SK-N-SH (cell line): ENCODE results near the gene ARL11. TPM values are rescaled to one million over a fixed set of nuclear protein-coding genes. Genes with fewer than 3 reads are reported as not detected.

ENCODE experiments used
- CTCF ChIA-PET: fragments of 300-600, 350-600 bp; formaldehyde crosslinking; extraction: SDS; loops from one replicate; lab custom pipeline; 2021; lab: Yijun Ruan, JAX
- POLR2A ChIA-PET: fragments of 350-600 bp; sonication (Branson Sonifier 250); formaldehyde crosslinking; extraction: SDS; loops from one replicate; lab custom pipeline; 2020; ENCODE audit warnings: antibody characterized with exemption, inconsistent platforms; lab: Yijun Ruan, JAX
- DNase-seq: peaks from one replicate; pipeline ENCODE4 v3.0.0; 2012
- H2AFZ ChIP-seq: fragments of 200-600 bp; sonication (generic); 2 replicates; pipeline ENCODE4 v1.8.1; 2016; ENCODE audit warnings: antibody characterized with exemption, mild to moderate bottlenecking, low read depth
- H3F3A ChIP-seq: fragments of 200-600 bp; sonication (generic); replicated peaks from 2 replicates; pipeline ENCODE3; 2016; ENCODE audit warnings: antibody characterized with exemption, mild to moderate bottlenecking; ENCODE audit not compliant: insufficient read depth
- H3K27ac ChIP-seq, 2 experiments: fragments of 200-500 bp in 1 of 2; fragments of 200-600 bp in 1 of 2; sonication (Bioruptor generic) in 1 of 2; sonication (generic), shearing (Covaris generic) in 1 of 2; 2 replicates each; pipeline versions ENCODE4 v1.5.1 to v1.6.1; 2014 to 2016; ENCODE audit warnings: low read depth in 2 of 2, inconsistent platforms in 1 of 2, low read length in 1 of 2, mild to moderate bottlenecking in 1 of 2, mixed read lengths in 1 of 2
- H3K27me3 ChIP-seq: fragments of 200-600 bp; sonication (generic), shearing (Covaris generic); 2 replicates; pipeline ENCODE4 v1.6.1; 2016; ENCODE audit warnings: mixed run types; ENCODE audit not compliant: insufficient read depth
- H3K36me3 ChIP-seq, 2 experiments: fragments of 200-500 bp in 1 of 2; fragments of 200-600 bp in 1 of 2; sonication (Bioruptor generic) in 1 of 2; sonication (generic) in 1 of 2; replicated peaks in 1 of 2; 2 replicates each; pipeline versions ENCODE3 to v1.5.1; 2014 to 2016; ENCODE audit warnings: low read length in 1 of 2, mild to moderate bottlenecking in 1 of 2; ENCODE audit not compliant: insufficient read depth in 2 of 2, control insufficient read depth in 1 of 2
- H3K4me1 ChIP-seq, 2 experiments: fragments of 200-500 bp in 1 of 2; fragments of 200-600 bp in 1 of 2; sonication (Bioruptor generic) in 1 of 2; sonication (generic), shearing (Covaris generic) in 1 of 2; 2 replicates each; pipeline versions ENCODE4 v1.5.1 to v1.6.1; 2014 to 2016; ENCODE audit warnings: low read depth in 1 of 2, low read length in 1 of 2, mixed run types in 1 of 2; ENCODE audit not compliant: insufficient read depth in 2 of 2, control insufficient read depth in 1 of 2
- H3K4me2 ChIP-seq: fragments of 200-600 bp; sonication (generic), shearing (Covaris generic); 2 replicates; pipeline ENCODE4 v1.6.1; 2017; ENCODE audit warnings: mixed run types
- H3K4me3 ChIP-seq, 2 experiments: fragments of 200-500 bp in 1 of 2; fragments of 200-600 bp in 1 of 2; sonication (Bioruptor generic) in 1 of 2; sonication (generic), shearing (Covaris generic) in 1 of 2; 2 replicates each; pipeline versions ENCODE4 v1.5.1 to v1.8.1; 2014 to 2016; ENCODE audit warnings: low read depth in 2 of 2, inconsistent platforms in 1 of 2, low read length in 1 of 2, mild to moderate bottlenecking in 1 of 2, mixed read lengths in 1 of 2, moderate library complexity in 1 of 2
- H3K79me2 ChIP-seq: fragments of 200-600 bp; sonication (generic); 2 replicates; pipeline ENCODE4 v1.8.1; 2017; ENCODE audit warnings: mild to moderate bottlenecking; ENCODE audit not compliant: insufficient read depth
- H3K9ac ChIP-seq: fragments of 200-600 bp; sonication (generic); 2 replicates; pipeline ENCODE4 v1.6.1; 2017; ENCODE audit warnings: mixed run types
- H3K9me2 ChIP-seq: fragments of 200-600 bp; sonication (generic); 2 replicates; pipeline ENCODE4 v1.6.1; 2017; ENCODE audit warnings: mixed run types
- H3K9me3 ChIP-seq: fragments of 200-600 bp; sonication (generic); 2 replicates; pipeline ENCODE4 v1.6.1; 2017; ENCODE audit warnings: mixed run types, mild to moderate bottlenecking, moderate library complexity
- H4K20me1 ChIP-seq: fragments of 200-600 bp; sonication (generic); 2 replicates; pipeline ENCODE4 v1.6.1; 2017; ENCODE audit warnings: mild to moderate bottlenecking, mixed run types; ENCODE audit not compliant: insufficient read depth
- CHD2 ChIP-seq: fragments of 150-350 bp; IDR thresholded peaks from 2 replicates; pipeline ENCODE4 v1.6.1; 2018; ENCODE audit warnings: low read length; ENCODE audit not compliant: partially characterized antibody
- CTCF ChIP-seq: fragments of 200-600 bp; sonication (generic); IDR thresholded peaks from 2 replicates; pipeline ENCODE4 v1.6.1; 2017; ENCODE audit warnings: antibody characterized with exemption, mild to moderate bottlenecking, moderate library complexity
- EZH2phosphoT487 ChIP-seq: fragments of 200-600 bp; sonication (generic); IDR thresholded peaks from 2 replicates; pipeline ENCODE4 v1.6.1; 2017; ENCODE audit warnings: low read depth, mixed run types, mild to moderate bottlenecking, antibody characterized with exemption, moderate library complexity, borderline replicate concordance
- FOXJ3 ChIP-seq: sonication (generic); formaldehyde crosslinking; IDR thresholded peaks from 2 replicates; pipeline ENCODE4 v1.5.1; 2020; ENCODE audit warnings: mild to moderate bottlenecking, missing genetic modification reagents
- GABPA ChIP-seq: IDR thresholded peaks from 2 replicates; pipeline ENCODE4 v1.4.0; 2012; ENCODE audit warnings: low read depth, mild to moderate bottlenecking
- IRF3 ChIP-seq: fragments of 150-350 bp; IDR thresholded peaks from 2 replicates; pipeline ENCODE4 v1.6.1; 2016; ENCODE audit warnings: mild to moderate bottlenecking, low read depth, low read length
- MAX ChIP-seq: IDR thresholded peaks from 2 replicates; pipeline ENCODE4 v1.4.0; 2012; ENCODE audit warnings: low read depth
- MEF2A ChIP-seq: IDR thresholded peaks from 2 replicates; pipeline ENCODE4 v1.4.0; 2012; ENCODE audit warnings: low read depth, borderline replicate concordance
- RAD21 ChIP-seq: IDR thresholded peaks from 2 replicates; pipeline ENCODE4 v1.6.1; 2012; ENCODE audit warnings: mild to moderate bottlenecking, low read length
- RCOR1 ChIP-seq: fragments of 150-350 bp; IDR thresholded peaks from 2 replicates; pipeline ENCODE4 v1.6.1; 2017; ENCODE audit warnings: antibody characterized with exemption, low read length
- REST ChIP-seq: IDR thresholded peaks from 2 replicates; pipeline ENCODE4 v1.6.1; 2012; ENCODE audit warnings: mild to moderate bottlenecking, low read depth, low read length, moderate library complexity
- RXRA ChIP-seq: IDR thresholded peaks from 2 replicates; pipeline ENCODE4 v1.4.0; 2012; ENCODE audit warnings: low read depth, mild to moderate bottlenecking, borderline replicate concordance
- SIN3A ChIP-seq: IDR thresholded peaks from 2 replicates; pipeline ENCODE4 v1.6.1; 2012; ENCODE audit warnings: low read depth, mild to moderate bottlenecking, low read length, moderate library complexity, borderline replicate concordance
- TAF1 ChIP-seq: IDR thresholded peaks from 2 replicates; pipeline ENCODE4 v1.6.1; 2012; ENCODE audit warnings: low read depth, mild to moderate bottlenecking, low read length, moderate library complexity, borderline replicate concordance
- TCF12 ChIP-seq: IDR thresholded peaks from 2 replicates; pipeline ENCODE4 v1.4.0; 2012
- TEAD4 ChIP-seq: IDR thresholded peaks from 2 replicates; pipeline ENCODE4 v1.4.0; 2012; ENCODE audit warnings: mild to moderate bottlenecking, borderline replicate concordance; ENCODE audit not compliant: insufficient read depth
- USF1 ChIP-seq: IDR thresholded peaks from 2 replicates; pipeline ENCODE4 v1.4.0; 2012; ENCODE audit warnings: low read depth, borderline replicate concordance
- YY1 ChIP-seq: IDR thresholded peaks from 2 replicates; pipeline ENCODE4 v1.4.0; 2012; ENCODE audit warnings: low read depth, mild to moderate bottlenecking
- WGBS: methylation state at CpG from one replicate; pipeline ENCODE4 v1.1.6; 2017; ENCODE audit warnings: low lambda C conversion rate; 5-methylcytosine and 5-hydroxymethylcytosine counted together
- polyA plus RNA-seq, 3 experiments: library from polyadenylated mRNA; depleted of rRNA; stranded (reverse); fragments of >200 nt; gene quantifications; 2 replicates each; pipeline ENCODE4 v1.2.3, GENCODE V29; 2012

ARL11 gene
- polyA plus RNA-seq, 1 of the 3 experiments (the other 2 are of a cell fraction), result not detected

DNA sequence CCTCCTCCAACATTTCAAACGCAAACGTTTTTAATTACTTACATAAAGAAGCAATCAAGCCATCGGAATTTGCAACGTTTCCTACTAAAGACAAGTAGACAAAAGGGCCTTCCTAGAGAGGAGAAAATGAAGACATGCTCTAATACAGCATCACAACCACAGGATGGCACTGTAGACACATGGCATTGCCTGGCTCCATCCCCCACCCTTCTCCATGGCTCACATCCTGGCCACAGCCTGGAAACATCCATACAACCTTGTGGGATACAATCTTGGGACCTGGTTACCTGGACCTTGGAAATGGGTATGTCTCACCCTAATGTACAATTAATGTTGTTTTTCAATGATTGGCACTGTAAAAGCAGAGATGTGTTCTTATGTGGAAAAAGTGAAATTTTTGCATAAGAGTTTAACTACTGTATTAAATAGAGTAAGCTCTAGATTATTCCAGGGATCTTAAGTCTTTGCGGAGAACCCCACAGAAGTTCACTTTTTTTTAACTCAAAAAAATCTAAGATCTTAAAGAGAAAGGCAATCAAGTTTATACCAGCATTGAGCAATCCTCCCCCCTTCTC, 41.5 kb downstream of the ARL11 start (continued):
- TF ChIP-seq REST, result no peak
- TF ChIP-seq FOXJ3, result no peak
- no peak for TF ChIP-seq YY1
- TF ChIP-seq GABPA, result no peak
- no peak for TF ChIP-seq TAF1
- TF ChIP-seq EZH2phosphoT487, result no peak
- peak; percentile 87 for TF ChIP-seq CHD2
- TF ChIP-seq RAD21, result peak; percentile 96
- 0 out of 2 replicates have a peak, but pooled peaks have one; percentile 38 for TF ChIP-seq RCOR1
- no peak for TF ChIP-seq SIN3A

DNA sequence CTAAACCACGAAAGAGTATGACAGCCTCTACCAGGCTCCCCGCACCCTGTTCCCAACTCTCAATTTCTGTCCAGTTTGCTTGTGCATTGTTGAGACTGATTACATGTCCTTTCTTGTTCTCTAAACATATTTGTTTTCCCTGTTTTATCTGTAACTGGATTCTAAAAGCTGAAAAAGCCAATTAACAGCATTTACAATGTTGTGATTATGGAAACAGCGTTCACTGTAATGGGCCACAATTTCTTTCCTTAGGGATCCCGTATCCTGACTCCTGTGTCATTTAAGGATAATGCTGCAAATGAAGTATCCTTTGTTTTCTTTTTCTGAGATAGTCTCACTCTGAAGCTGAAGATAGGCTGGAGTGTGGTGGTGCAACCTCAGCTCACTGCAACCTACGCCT, 42.5 kb downstream of the ARL11 start:
- Histone ChIP-seq H3K27ac (no peak overlapping the region), H2AFZ (no peak overlapping the region), H4K20me1 (no peaks in the 10 kb centered on the region), H3K79me2 (peaks cover 43% of the 10 kb centered on the region), H3K36me3 (peaks cover 7 to 8% of the 10 kb centered on the region in 2 experiments), H3K9me2 (no peaks in the 10 kb centered on the region), H3K9ac (no peak overlapping the region), H3F3A (no peaks in the 10 kb centered on the region), H3K9me3 (no peaks in the 10 kb centered on the region), H3K4me2 (no peak overlapping the region), H3K4me3 (no peak overlapping the region), H3K4me1 (peaks cover 0 to 3% of the 10 kb centered on the region in 2 experiments; a peak in 1 of 4 replicates), H3K27me3 (no peaks in the 10 kb centered on the region)
- WGBS, result 87% methylated on average over 5 of the region's 5 CpGs
- no peak for DNase-seq
- CTCF ChIA-PET, result interaction anchor here (0.8 to 1.8 kb wide), 16 partner anchors 8 to 375 kb away, joined by 3 to 5 read pairs (median 4); no protein-coding TSS in a partner anchor
- POLR2A ChIA-PET, result no interaction called here
- TF ChIP-seq RXRA (no peak), MAX (no peak), IRF3 (no peak), EZH2phosphoT487 (no peak), RCOR1 (no peak), MEF2A (no peak), GABPA (no peak), YY1 (no peak), USF1 (no peak), TEAD4 (no peak), RAD21 (no peak), SIN3A (no peak), FOXJ3 (no peak), CTCF (no peak), REST (no peak), TCF12 (no peak)
